ENCODE measurements around the gene TEPSIN. TPM values are rescaled to one million over a fixed set of nuclear protein-coding genes. Genes with fewer than 3 reads are reported as not detected.

TEPSIN gene
- total and polyA plus RNA-seq, 2 of the 8 experiments (the other 6 are each of a cell fraction or from before 2014, with no cell fraction given), result 22.9 to 28.0 TPM

DNA sequence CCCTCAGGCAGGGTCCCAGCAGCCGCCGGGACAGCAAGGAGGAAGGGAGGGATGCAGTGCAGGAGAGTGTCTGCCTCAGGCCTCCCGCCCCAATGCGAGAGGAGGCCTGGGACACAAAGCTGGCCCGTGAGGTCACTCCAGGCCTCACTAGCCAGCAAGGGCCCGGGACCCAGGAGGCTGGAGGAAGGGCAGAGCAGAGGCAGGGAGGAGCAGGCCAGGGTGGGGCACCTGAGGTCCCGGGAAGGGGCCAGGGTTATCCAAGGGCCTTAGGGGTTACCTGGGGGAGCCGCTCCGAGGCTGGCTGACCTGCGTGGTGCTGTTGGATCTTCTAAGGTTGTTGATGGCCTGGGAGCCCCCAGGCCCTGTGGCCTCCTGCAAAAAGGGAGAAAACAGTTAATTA is 30.2 kb downstream of the TEPSIN start:
- no peak overlapping the region for H4K91ac ChIP-seq (replicated peaks; ENCODE audit: insufficient read length, low read length)
- TF ChIP-seq JUND (IDR thresholded peaks at IDR 0.05; ENCODE audit: low read length) (no peak), RAD21 (IDR thresholded peaks at IDR 0.05 in 1 of 2, conservative IDR thresholded peaks at IDR 0.05 in 1 of 2; ENCODE audit: low read depth in 2 of 2, low read length in 2 of 2) (no peak), SIN3A (conservative IDR thresholded peaks at IDR 0.05 in 1 of 2, IDR thresholded peaks at IDR 0.05 in 1 of 2; ENCODE audit: low read depth in 1 of 2, low read length in 2 of 2) (no peak), SIRT6 (IDR thresholded peaks at IDR 0.05; ENCODE audit: low read length) (no peak), SP4 (IDR thresholded peaks at IDR 0.05; ENCODE audit: low read length) (no peak), CREB1 (IDR thresholded peaks at IDR 0.05) (no peak), TAF1 (IDR thresholded peaks at IDR 0.05; ENCODE audit: low read depth, low read length) (no peak), SIX5 (IDR thresholded peaks at IDR 0.05; ENCODE audit: low read depth, low read length) (no peak), POLR2A (IDR thresholded peaks at IDR 0.05; ENCODE audit: control extremely low read depth in 1 of 2, low read depth in 2 of 2, low read length in 2 of 2) (no peak), JUN (IDR thresholded peaks at IDR 0.05; ENCODE audit: low read depth, low read length) (no peak), NRF1 (IDR thresholded peaks at IDR 0.05; ENCODE audit: low read depth, low read length) (no peak), RXRA (IDR thresholded peaks at IDR 0.05; ENCODE audit: insufficient read depth, low read depth, low read length) (no peak), BACH1 (IDR thresholded peaks at IDR 0.05; ENCODE audit: low read length) (no peak)
- TF ChIP-seq, protein P1, sequence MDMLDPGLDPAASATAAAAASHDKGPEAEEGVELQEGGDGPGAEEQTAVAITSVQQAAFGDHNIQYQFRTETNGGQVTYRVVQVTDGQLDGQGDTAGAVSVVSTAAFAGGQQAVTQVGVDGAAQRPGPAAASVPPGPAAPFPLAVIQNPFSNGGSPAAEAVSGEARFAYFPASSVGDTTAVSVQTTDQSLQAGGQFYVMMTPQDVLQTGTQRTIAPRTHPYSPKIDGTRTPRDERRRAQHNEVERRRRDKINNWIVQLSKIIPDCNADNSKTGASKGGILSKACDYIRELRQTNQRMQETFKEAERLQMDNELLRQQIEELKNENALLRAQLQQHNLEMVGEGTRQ (IDR thresholded peaks at IDR 0.05; ENCODE audit: low read length), result no peak

More for the DNA sequence above, 30.2 kb downstream of the TEPSIN start:
- H4K20me1 ChIP-seq (replicated peaks in 1 of 2; ENCODE audit: control insufficient read depth in 1 of 2, insufficient read depth in 2 of 2, low read length in 2 of 2), result peaks cover 3 to 14% of the 10 kb centered on the region in 2 experiments
- no peak overlapping the region for H2BK15ac ChIP-seq (ENCODE audit: low read length)
- H3K27ac ChIP-seq (ENCODE audit: low read depth, low read length), result no peak overlapping the region
- H2BK12ac ChIP-seq (ENCODE audit: low read depth, low read length), result no peak overlapping the region
- H3K18ac ChIP-seq (ENCODE audit: extremely low read depth, low read length), result no peak overlapping the region
- H3K9ac ChIP-seq (replicated peaks in 1 of 4; ENCODE audit: extremely low read depth in 1 of 4, low read depth in 3 of 4, low read length in 3 of 4), result no peak overlapping the region
- no peak overlapping the region for H4K5ac ChIP-seq (ENCODE audit: insufficient read length, low read depth, low read length)
- POLR2A ChIA-PET (ENCODE audit: partially characterized antibody), result no interaction called here
- no peak overlapping the region for H3K23ac ChIP-seq (ENCODE audit: insufficient read length)
- no peaks in the 10 kb centered on the region; a peak in 2 of 4 replicates for H3K79me2 ChIP-seq (ENCODE audit: control insufficient read depth in 1 of 2, insufficient read depth in 2 of 2, low read length in 2 of 2)
- H3K14ac ChIP-seq (ENCODE audit: insufficient read length), result no peak overlapping the region
- H3K4me1 ChIP-seq (replicated peaks in 1 of 4; ENCODE audit: control insufficient read depth in 3 of 4, insufficient read depth in 4 of 4, low read length in 3 of 4), result no peaks in the 10 kb centered on the region; a peak in 1 of 7 replicates
- H3K27me3 ChIP-seq (replicated peaks in 1 of 4; ENCODE audit: control insufficient read depth in 3 of 4, extremely low read depth in 1 of 4, insufficient read depth in 3 of 4, low read length in 3 of 4), result no peaks in the 10 kb centered on the region
- H3K4me2 ChIP-seq (ENCODE audit: insufficient read depth in 1 of 2, low read depth in 2 of 2, low read length in 2 of 2), result no peak overlapping the region
- CTCF ChIA-PET (ENCODE audit: partially characterized antibody), result interaction anchor here (1.0 to 1.5 kb wide), 3 partner anchors 12 to 176 kb away, joined by 3 to 4 read pairs (median 3); no protein-coding TSS in a partner anchor
- 94% methylated on average over 8 of the region's 10 CpGs; no CpG with 5 or more reads in 1 of the 2 experiments for WGBS, 2 experiments (ENCODE audit: extremely low coverage in 1 of 2, insufficient coverage in 1 of 2, insufficient read length in 1 of 2, insufficient replicate concordance in 2 of 2, low coverage in 1 of 2, low lambda C conversion rate in 2 of 2, missing lambda C conversion rate in 1 of 2)
- no peak overlapping the region for H2AFZ ChIP-seq (ENCODE audit: low read length)
- no peak overlapping the region for H3K4ac ChIP-seq (replicated peaks; ENCODE audit: insufficient read length, low read depth, low read length)
- no peak overlapping the region for H2BK120ac ChIP-seq (replicated peaks; ENCODE audit: low read depth, low read length)
- peaks cover 3% of the 10 kb centered on the region; the same call in 1 of the 2 replicates for H3K23me2 ChIP-seq (ENCODE audit: low read depth, low read length)
- no peak overlapping the region for H3K4me3 ChIP-seq (ENCODE audit: extremely low read depth in 1 of 4, insufficient read depth in 2 of 4, low read depth in 3 of 4, low read length in 4 of 4)
- H2BK5ac ChIP-seq (ENCODE audit: low read depth, low read length), result no peak overlapping the region
- no peak for FAIRE-seq
- H2BK20ac ChIP-seq (ENCODE audit: low read length), result no peak overlapping the region
- peaks cover 5% of the 10 kb centered on the region; the same call in 1 of the 2 replicates for H3K79me1 ChIP-seq (ENCODE audit: low read depth, low read length)
- no peaks in the 10 kb centered on the region for H3K9me3 ChIP-seq (ENCODE audit: insufficient read depth in 2 of 2, low read depth in 1 of 2, low read length in 1 of 2)
- H3K36me3 ChIP-seq (ENCODE audit: control insufficient read depth in 2 of 4, insufficient read depth in 4 of 4, low read length in 3 of 4), result peaks cover 0 to 3% (median 0%) of the 10 kb centered on the region in 4 experiments; a peak in 3 of 8 replicates
- DNase-seq (ENCODE audit: low read depth in 1 of 2, low spot score in 2 of 2), result no peak
- H4K8ac ChIP-seq (ENCODE audit: extremely low read depth, insufficient read depth, low read length), result no peak overlapping the region
- no peak overlapping the region for H2AK5ac ChIP-seq (ENCODE audit: low read depth, low read length)
- H3K56ac ChIP-seq (replicated peaks; ENCODE audit: insufficient read length, low read depth, low read length), result no peak overlapping the region

All from H1 (cell line).